GM19452 (cell line): ENCODE results near the gene TP53RK.
"Not testable (repeated sequence)": the region's sequence is repeated elsewhere in the genome, so short reads cannot be mapped to it uniquely, and the experiment has no call there.

Source experiments
- ATAC-seq: cut with Tn5 transposase; IDR thresholded peaks from one replicate; pipeline ENCODE4 v1.9.1; 2021; ENCODE audit not compliant: unreplicated experiment

TP53RK gene

GRCh38 chr20:46683939-46684750, 5.1 kb downstream of the TP53RK start:
- ATAC-seq, result no peak

- ATAC-seq, result no peak
Observed at GRCh38 chr20:46683668-46683938, 5.6 kb downstream of the TP53RK start.

- no peak for ATAC-seq
Observed at GRCh38 chr20:46683011-46683667, 6.1 kb downstream of the TP53RK start.

DNA sequence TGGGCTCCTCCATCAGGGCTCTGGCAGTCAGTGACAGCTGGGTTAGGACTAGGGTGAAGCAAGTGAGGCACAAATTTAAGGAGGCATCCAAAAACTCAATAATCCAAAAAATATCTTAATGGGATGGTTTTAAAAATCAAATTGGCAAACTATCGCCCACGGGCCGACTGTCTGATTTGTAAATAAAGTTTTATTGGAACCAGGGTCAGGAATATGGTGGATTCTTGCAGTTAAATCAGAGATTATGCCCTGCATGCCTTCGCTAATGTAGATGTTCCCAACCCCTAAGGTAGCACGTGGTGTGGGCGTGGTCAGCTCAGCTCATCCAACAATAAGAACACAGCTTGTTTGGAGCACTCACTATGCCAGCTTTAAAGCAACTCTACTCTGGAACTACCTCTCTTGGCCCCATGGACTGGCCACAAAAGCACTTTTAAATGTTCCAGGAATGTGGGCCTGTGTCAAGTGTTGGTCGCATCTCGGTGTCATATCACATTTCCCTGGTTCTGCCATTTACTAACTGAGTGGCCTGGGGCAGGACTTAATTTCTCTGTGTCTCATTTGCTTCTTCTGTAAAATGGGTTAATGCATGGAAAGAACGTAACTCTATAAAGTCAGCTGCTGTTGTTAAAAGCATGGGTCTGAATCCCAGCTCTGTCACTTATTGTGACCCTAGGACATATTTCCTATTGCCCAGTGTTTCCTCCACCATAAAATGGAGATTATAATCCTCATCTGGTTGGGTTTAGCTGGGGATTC, 7.0 kb downstream of the TP53RK start:
- no peak for ATAC-seq

DNA sequence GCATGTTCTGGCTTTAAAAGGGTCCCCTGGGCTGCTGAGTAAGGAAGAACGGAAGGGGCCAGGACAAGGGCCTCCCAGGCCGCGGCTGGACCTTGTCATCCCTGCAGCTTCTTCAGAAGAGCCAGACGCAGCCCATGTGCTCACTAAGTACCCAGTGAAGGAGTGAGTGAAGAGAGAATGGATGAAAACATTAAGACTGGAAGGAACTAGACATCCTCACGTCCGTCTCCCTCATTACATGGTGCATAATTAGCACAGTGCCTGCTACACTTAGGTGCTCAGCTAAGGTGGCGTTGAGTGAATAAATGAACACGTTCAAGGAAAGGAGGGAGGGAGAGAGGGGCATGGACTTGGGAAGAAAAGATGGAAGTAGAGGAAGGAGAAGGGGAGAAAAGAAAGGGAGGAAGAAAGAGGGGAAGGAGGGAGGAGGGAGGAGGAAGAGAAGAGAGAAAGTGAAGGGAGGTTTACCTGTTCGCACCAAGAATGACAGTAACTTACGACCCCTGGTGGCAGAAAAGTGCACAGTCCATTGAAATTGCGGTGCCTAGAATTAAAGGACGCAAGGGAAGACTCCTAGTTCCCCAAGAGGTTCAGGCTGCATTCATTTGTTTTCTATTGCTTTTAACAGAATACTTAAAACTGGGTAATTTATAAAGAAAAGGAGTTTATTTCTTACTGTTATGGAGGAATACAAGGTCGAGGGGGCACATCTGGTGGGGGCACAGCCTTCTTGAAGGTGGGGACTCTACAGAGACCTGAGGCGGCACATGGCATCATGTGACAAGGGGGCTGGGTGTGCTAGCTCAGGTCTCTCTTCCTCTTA, 8.0 kb downstream of the TP53RK start:
- no peak for ATAC-seq

DNA sequence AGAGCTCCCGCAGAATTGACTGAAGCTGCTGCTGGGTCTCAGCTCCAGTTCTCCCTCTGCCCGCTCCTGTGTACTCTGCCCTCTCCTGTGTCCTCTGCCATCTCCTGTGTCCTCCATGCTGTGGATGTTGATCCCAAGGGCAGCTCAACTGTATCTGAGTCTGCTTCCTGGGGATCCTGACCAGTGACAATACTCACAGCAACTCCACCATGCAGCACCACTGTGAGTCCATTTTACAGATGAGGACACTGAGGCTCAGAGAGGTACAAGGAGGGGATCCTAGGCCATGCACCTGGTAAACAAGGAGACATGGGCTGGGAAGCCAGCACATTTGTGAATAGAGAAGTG, 8.6 kb downstream of the TP53RK start:
- ATAC-seq, result no peak

- ATAC-seq, result no peak
Observed at GRCh38 chr20:46678516-46678915, 10.7 kb downstream of the TP53RK start.

GRCh38 chr20:46677608-46678007, 11.6 kb downstream of the TP53RK start:
- ATAC-seq, result no peak

DNA sequence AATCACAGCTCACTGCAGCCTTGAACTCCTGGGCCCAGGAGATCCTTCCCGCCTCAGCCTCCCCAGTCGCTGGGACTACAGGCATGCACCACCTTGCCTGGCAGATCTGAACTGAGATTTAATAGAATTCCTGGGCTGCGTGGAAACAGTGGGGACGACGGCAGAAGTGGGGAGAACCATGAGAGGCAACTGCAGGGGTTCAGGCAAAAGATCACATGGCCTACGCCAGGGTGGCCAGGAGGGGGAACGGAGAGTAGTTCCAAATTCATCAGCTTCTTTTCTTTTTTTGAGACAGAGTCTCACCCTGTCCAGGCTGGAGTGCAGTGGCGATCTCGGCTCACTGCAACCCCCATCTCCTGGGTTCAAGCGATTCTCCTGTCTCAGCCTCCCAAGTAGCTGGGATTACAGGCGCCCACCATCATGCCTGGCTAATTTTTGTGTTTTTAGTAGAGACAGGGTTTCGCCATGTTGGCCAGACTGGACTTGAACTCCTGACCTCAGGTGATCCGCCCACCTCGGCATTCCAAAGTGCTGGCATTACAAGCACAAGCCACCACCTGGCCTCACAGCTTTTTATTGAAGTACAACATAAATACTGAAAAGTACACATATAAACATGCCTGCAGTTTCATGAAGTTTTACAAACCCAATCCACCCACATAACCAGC, 12.5 kb downstream of the TP53RK start:
- not testable (repeated sequence) for ATAC-seq

- ATAC-seq, result no peak
Observed at GRCh38 chr20:46674253-46675083, 14.8 kb downstream of the TP53RK start.

- no peak for ATAC-seq
Observed at GRCh38 chr20:46673394-46674252, 15.6 kb downstream of the TP53RK start.

- no peak for ATAC-seq
Observed at GRCh38 chr20:46672543-46673148, 16.6 kb downstream of the TP53RK start.

- no peak for ATAC-seq
Observed at GRCh38 chr20:46671866-46672542, 17.2 kb downstream of the TP53RK start.

DNA sequence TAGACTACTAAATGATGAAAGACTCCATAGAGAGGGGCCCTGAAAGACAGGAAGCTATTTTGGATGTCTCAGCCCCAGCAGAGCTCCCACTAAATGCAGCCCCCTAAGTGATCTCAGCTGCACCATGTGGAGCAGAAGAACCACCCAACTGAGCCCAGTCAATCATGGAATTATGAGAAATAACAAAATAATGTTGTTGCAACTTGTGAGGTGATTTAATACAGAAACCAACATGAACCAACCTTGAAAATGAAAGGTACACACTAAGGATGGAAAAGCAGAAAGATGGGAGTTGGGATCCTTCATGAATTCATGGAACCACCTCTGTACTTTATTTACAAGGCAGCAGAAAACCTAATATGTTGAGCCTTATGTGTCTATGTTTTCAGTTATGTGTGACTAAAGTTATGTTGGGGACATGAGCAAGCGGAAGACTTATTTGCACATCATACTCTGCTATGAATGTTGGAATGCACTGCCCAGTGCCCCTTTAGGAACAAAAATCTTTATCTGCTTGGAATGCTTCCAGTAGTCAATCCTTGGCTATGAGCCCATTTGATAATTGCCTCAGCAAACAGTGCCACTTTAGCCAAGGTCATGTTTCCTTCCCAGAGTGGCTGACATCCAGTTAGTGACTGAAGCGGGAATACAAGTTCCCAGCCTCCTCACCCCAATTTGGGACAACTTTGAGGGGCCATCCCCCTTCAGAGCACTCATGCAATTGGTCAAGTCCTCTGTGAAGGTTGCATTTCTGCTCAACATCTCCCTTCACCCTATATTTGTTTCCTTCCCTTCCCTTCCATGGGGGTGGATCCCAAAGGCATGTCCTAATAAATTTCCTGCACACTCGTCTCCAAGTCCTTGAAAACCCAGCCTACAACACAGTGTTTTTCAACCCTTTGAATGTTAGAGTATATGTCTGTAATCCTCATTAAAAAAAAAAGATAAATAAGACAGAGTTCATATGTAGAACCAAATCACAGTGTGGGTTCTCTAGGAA, 18.4 kb downstream of the TP53RK start:
- no peak for ATAC-seq

- no peak for ATAC-seq
Observed at GRCh38 chr20:46670228-46670584, 19.0 kb downstream of the TP53RK start.

DNA sequence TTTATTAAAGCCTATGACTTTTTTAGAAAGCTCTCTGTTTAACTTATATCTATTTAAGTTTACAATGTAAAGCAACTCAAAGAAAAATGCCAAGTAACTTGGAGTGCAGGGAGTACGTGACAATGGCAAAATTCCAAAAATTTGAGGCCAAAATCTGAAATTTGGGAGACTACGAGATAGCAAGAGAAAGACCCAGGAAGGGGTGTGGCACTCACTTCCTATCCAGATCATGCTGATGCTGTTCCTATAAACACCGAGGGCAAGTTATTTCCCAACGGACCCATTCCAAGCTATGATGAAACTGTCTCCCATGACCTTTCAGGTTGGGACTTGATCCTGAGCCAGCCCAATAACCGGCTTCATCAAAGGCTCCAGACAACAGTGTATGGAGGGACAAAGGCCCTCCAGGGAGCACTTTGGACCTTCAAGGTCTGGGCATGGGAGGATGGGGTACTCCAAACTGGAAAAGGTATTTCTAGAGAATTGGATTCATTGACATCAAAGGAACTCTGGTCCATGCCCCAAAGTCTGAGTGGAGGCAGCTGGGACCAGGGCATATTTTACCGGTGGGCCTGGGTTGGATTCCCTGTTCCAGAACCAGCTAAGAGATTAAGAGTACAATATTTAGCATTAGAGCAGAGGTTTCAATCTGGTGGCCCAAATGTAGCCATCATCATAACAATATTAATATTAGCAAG, 22.3 kb downstream of the TP53RK start:
- ATAC-seq, result no peak
